GM12878 (cell line): ENCODE data around the gene SH3D19.

Experiments
- CEBPB ChIP-seq, 2 experiments: fragments of 150-350 bp in 1 of 2; IDR thresholded peaks; 2 replicates each; pipeline ENCODE4 v1.6.1; 2012 to 2014; ENCODE audit warnings: low read depth in 2 of 2, low read length in 2 of 2, borderline replicate concordance in 1 of 2, inconsistent platforms in 1 of 2
- CTCF ChIP-seq, 3 experiments: IDR thresholded peaks in 2 of 3; conservative IDR thresholded peaks in 1 of 3; 2 replicates each; pipeline ENCODE4 v1.5.1; 2011; ENCODE audit warnings: low read depth in 3 of 3, low read length in 3 of 3, mild to moderate bottlenecking in 3 of 3, control low read depth in 2 of 3, moderate library complexity in 2 of 3, inconsistent platforms in 1 of 3, mixed read lengths in 1 of 3; ENCODE audit not compliant: control insufficient read depth in 2 of 3, insufficient read depth in 1 of 3; ENCODE audit errors: extremely low read depth in 1 of 3
- EZH2 ChIP-seq: IDR thresholded peaks from 2 replicates; pipeline ENCODE4 v1.6.1; 2012; ENCODE audit warnings: low read depth, mild to moderate bottlenecking, control low read depth, inconsistent platforms, low read length, borderline replicate concordance; ENCODE audit not compliant: control insufficient read depth
- FOXK2 ChIP-seq: fragments of 450-650 bp; IDR thresholded peaks from 2 replicates; pipeline ENCODE4 v1.6.1; 2017; ENCODE audit warnings: mild to moderate bottlenecking, moderate library complexity
- FOXM1 ChIP-seq: IDR thresholded peaks from 2 replicates; pipeline ENCODE4 v1.6.1; 2012; ENCODE audit warnings: low read depth, mild to moderate bottlenecking, inconsistent platforms, low read length, moderate library complexity
- ZBTB33 ChIP-seq: fragments of 450-650 bp; IDR thresholded peaks from 2 replicates; pipeline ENCODE4 v1.6.1; 2017; ENCODE audit warnings: mild to moderate bottlenecking
- ZSCAN29 ChIP-seq: fragments of 450-650 bp; IDR thresholded peaks from 2 replicates; pipeline ENCODE4 v1.6.1; 2017; ENCODE audit warnings: mild to moderate bottlenecking, moderate library complexity

GRCh38 chr4:151246742-151247141, 78.7 kb downstream of the SH3D19 start:
- TF ChIP-seq CTCF (IDR thresholded peaks at IDR 0.05 in 2 of 3, conservative IDR thresholded peaks at IDR 0.05 in 1 of 3; ENCODE audit: control insufficient read depth in 2 of 3, extremely low read depth in 1 of 3, insufficient read depth in 1 of 3, low read depth in 3 of 3, low read length in 3 of 3) (no peak), ZSCAN29 (no peak), EZH2 (no peak), ZBTB33 (no peak), FOXK2 (no peak), FOXM1 (no peak), CEBPB (IDR thresholded peaks at IDR 0.05; ENCODE audit: borderline replicate concordance in 1 of 2, low read depth in 2 of 2, low read length in 2 of 2) (no peak)
